Neural cell (in vitro differentiated cells): Measurements from ENCODE around the gene SPIB. TPM values are rescaled to one million over a fixed set of nuclear protein-coding genes. Genes with fewer than 3 reads are reported as not detected.

Source experiments
- H2AFZ ChIP-seq: fragments of 200-600, 300-800 bp; sonication (generic), shearing (Covaris generic); 2 replicates; pipeline ENCODE4 v1.6.0; 2014; ENCODE audit warnings: low read depth, mild to moderate bottlenecking, antibody characterized with exemption, low read length, moderate library complexity
- H3F3A ChIP-seq: fragments of 200-600 bp; shearing (Covaris generic); 2 replicates; pipeline ENCODE4 v1.6.1; 2016; ENCODE audit warnings: mild to moderate bottlenecking, moderate library complexity, mixed read lengths, antibody characterized with exemption, low read length; ENCODE audit not compliant: insufficient read depth, poor library complexity, severe bottlenecking
- H3K27ac ChIP-seq: fragments of 200-600, 300-800 bp; sonication (generic), shearing (Covaris generic); 2 replicates; pipeline ENCODE4 v1.5.1; 2014; ENCODE audit warnings: mild to moderate bottlenecking, low read length, moderate library complexity
- H3K27me3 ChIP-seq: fragments of 300-800, 200-600 bp; sonication (generic), shearing (Covaris generic); 2 replicates; pipeline ENCODE4 v1.6.0; 2014; ENCODE audit warnings: mild to moderate bottlenecking, low read depth, low read length, moderate library complexity; ENCODE audit not compliant: insufficient read depth
- H3K36me3 ChIP-seq: fragments of 300-800, 200-600 bp; sonication (generic), shearing (Covaris generic); 2 replicates; pipeline ENCODE4 v1.5.1; 2014; ENCODE audit warnings: mild to moderate bottlenecking, antibody characterized with exemption, low read length, moderate library complexity; ENCODE audit not compliant: insufficient read depth
- H3K4me2 ChIP-seq: fragments of 300-800, 200-600 bp; sonication (generic), shearing (Covaris generic); 2 replicates; pipeline ENCODE4 v1.6.0; 2014; ENCODE audit warnings: mild to moderate bottlenecking, low read length
- H3K4me3 ChIP-seq: fragments of 300-800, 200-600 bp; sonication (generic), shearing (Covaris generic); 2 replicates; pipeline ENCODE4 v1.5.1; 2014; ENCODE audit warnings: mild to moderate bottlenecking, low read length, moderate library complexity
- H3K79me2 ChIP-seq: fragments of 200-600 bp; shearing (Covaris generic); replicated peaks from 2 replicates; pipeline ENCODE4 v1.6.0; 2014; ENCODE audit warnings: mild to moderate bottlenecking, low read length, moderate library complexity; ENCODE audit not compliant: insufficient read depth
- H3K9ac ChIP-seq: fragments of 300-800, 200-600 bp; sonication (generic), shearing (Covaris generic); 2 replicates; pipeline ENCODE4 v1.6.1; 2016; ENCODE audit warnings: mild to moderate bottlenecking, low read length, mixed read lengths
- H3K9me2 ChIP-seq: fragments of 200-600 bp; shearing (Covaris generic); 2 replicates; pipeline ENCODE4 v1.6.1; 2016; ENCODE audit warnings: mild to moderate bottlenecking, low read length, mixed read lengths; ENCODE audit not compliant: insufficient read depth
- H3K9me3 ChIP-seq: fragments of 200-600, 300-800 bp; sonication (generic), shearing (Covaris generic); 2 replicates; pipeline ENCODE4 v1.6.1; 2016; ENCODE audit warnings: mild to moderate bottlenecking, mixed run types, low read length, moderate library complexity, mixed read lengths
- H4K20me1 ChIP-seq: fragments of 200-600 bp; shearing (Covaris generic); 2 replicates; pipeline ENCODE4 v1.6.1; 2016; ENCODE audit warnings: mild to moderate bottlenecking, mixed run types; ENCODE audit not compliant: insufficient read depth
- CTCF ChIP-seq: fragments of 450-650 bp; IDR thresholded peaks from 2 replicates; pipeline ENCODE4 v1.5.1; 2014; ENCODE audit warnings: antibody characterized with exemption, mild to moderate bottlenecking, moderate library complexity; ENCODE audit not compliant: poor library complexity, severe bottlenecking
- EP300 ChIP-seq: fragments of 450-650 bp; conservative IDR thresholded peaks from 2 replicates; pipeline ENCODE4 v1.6.1; 2014; ENCODE audit warnings: antibody characterized with exemption, mild to moderate bottlenecking, moderate library complexity; ENCODE audit not compliant: poor library complexity, severe bottlenecking
- EZH2 ChIP-seq: fragments of 200-600, 300-800 bp; shearing (Covaris generic), sonication (generic); IDR thresholded peaks from 2 replicates; pipeline ENCODE4 v1.6.1; 2014; ENCODE audit warnings: antibody characterized with exemption, low read length, borderline replicate concordance, mild to moderate bottlenecking; ENCODE audit not compliant: insufficient read depth, poor library complexity, severe bottlenecking
- MXI1 ChIP-seq: fragments of 450-650 bp; conservative IDR thresholded peaks from 2 replicates; pipeline ENCODE4 v1.6.1; 2014; ENCODE audit warnings: antibody characterized with exemption, mild to moderate bottlenecking; ENCODE audit not compliant: poor library complexity, severe bottlenecking
- POLR2AphosphoS5 ChIP-seq: IDR thresholded peaks from 2 replicates; pipeline ENCODE4 v1.6.1; 2012
- RAD21 ChIP-seq: fragments of 450-650 bp; conservative IDR thresholded peaks from 2 replicates; pipeline ENCODE4 v1.6.1; 2014; ENCODE audit warnings: antibody characterized with exemption, mild to moderate bottlenecking, moderate library complexity
- SMC3 ChIP-seq: fragments of 450-650 bp; conservative IDR thresholded peaks from 2 replicates; pipeline ENCODE4 v1.6.1; 2014; ENCODE audit warnings: antibody characterized with exemption, mild to moderate bottlenecking, moderate library complexity; ENCODE audit not compliant: poor library complexity
- TAF1 ChIP-seq: IDR thresholded peaks from 2 replicates; pipeline ENCODE4 v1.6.1; 2012; ENCODE audit warnings: low read depth
- polyA plus RNA-seq: library from polyadenylated mRNA; depleted of rRNA; stranded (reverse); fragments of >200 nt; gene quantifications from 2 replicates; pipeline ENCODE4 v1.2.3, GENCODE V29; 2014
- TF ChIP-seq, protein P1 (sequence below): IDR thresholded peaks from 2 replicates; pipeline ENCODE4 v1.6.1; 2012; ENCODE audit warnings: borderline replicate concordance

The SPIB gene
- polyA plus RNA-seq, 1 donor from 2014 or later, result not detected

GRCh38 chr19:50427997-50428425 is 9.3 kb downstream of the SPIB start:
- Histone ChIP-seq H3K9me2 (no peaks in the 10 kb centered on the region), H3K4me2 (no peak overlapping the region), H3K27me3 (peaks cover 5% of the 10 kb centered on the region), H3K79me2 (no peaks in the 10 kb centered on the region), H3F3A (no peaks in the 10 kb centered on the region), H3K9me3 (no peaks in the 10 kb centered on the region), H3K36me3 (no peaks in the 10 kb centered on the region), H3K27ac (no peak overlapping the region), H3K9ac (no peak overlapping the region), H3K4me3 (peak overlapping the region; percentile 23), H2AFZ (no peak overlapping the region), H4K20me1 (no peaks in the 10 kb centered on the region)
- TF ChIP-seq MXI1 (no peak), RAD21 (no peak), EP300 (no peak), CTCF (no peak), POLR2AphosphoS5 (no peak), TAF1 (no peak), SMC3 (no peak), EZH2 (no peak)
- TF ChIP-seq, protein P1, sequence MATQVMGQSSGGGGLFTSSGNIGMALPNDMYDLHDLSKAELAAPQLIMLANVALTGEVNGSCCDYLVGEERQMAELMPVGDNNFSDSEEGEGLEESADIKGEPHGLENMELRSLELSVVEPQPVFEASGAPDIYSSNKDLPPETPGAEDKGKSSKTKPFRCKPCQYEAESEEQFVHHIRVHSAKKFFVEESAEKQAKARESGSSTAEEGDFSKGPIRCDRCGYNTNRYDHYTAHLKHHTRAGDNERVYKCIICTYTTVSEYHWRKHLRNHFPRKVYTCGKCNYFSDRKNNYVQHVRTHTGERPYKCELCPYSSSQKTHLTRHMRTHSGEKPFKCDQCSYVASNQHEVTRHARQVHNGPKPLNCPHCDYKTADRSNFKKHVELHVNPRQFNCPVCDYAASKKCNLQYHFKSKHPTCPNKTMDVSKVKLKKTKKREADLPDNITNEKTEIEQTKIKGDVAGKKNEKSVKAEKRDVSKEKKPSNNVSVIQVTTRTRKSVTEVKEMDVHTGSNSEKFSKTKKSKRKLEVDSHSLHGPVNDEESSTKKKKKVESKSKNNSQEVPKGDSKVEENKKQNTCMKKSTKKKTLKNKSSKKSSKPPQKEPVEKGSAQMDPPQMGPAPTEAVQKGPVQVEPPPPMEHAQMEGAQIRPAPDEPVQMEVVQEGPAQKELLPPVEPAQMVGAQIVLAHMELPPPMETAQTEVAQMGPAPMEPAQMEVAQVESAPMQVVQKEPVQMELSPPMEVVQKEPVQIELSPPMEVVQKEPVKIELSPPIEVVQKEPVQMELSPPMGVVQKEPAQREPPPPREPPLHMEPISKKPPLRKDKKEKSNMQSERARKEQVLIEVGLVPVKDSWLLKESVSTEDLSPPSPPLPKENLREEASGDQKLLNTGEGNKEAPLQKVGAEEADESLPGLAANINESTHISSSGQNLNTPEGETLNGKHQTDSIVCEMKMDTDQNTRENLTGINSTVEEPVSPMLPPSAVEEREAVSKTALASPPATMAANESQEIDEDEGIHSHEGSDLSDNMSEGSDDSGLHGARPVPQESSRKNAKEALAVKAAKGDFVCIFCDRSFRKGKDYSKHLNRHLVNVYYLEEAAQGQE, result no peak

GRCh38 chr19:50428772-50429463 is 10.2 kb downstream of the SPIB start:
- peaks cover 5% of the 10 kb centered on the region for H3K27me3 ChIP-seq
- H3K4me2 ChIP-seq, result no peak overlapping the region
- no peak overlapping the region for H2AFZ ChIP-seq

More at GRCh38 chr19:50428772-50429463, 10.2 kb downstream of the SPIB start:
- no peaks in the 10 kb centered on the region for H4K20me1 ChIP-seq
- no peaks in the 10 kb centered on the region for H3K36me3 ChIP-seq
- no peaks in the 10 kb centered on the region for H3K9me2 ChIP-seq
- no peaks in the 10 kb centered on the region for H3K79me2 ChIP-seq
- no peak overlapping the region for H3K9ac ChIP-seq
- H3K9me3 ChIP-seq, result no peaks in the 10 kb centered on the region
- no peak overlapping the region for H3K27ac ChIP-seq
- no peak overlapping the region for H3K4me3 ChIP-seq
- TF ChIP-seq, protein P1, result no peak
- TF ChIP-seq SMC3 (no peak), POLR2AphosphoS5 (no peak), TAF1 (no peak), RAD21 (no peak), EP300 (no peak), MXI1 (no peak), CTCF (no peak), EZH2 (no peak)
- no peaks in the 10 kb centered on the region for H3F3A ChIP-seq
